ENCODE results near the gene RCC1. TPM values are rescaled to one million over a fixed set of nuclear protein-coding genes. Genes with fewer than 3 reads are reported as not detected.

RCC1 gene
- total RNA-seq, 1 experiment from 2014 or later: 61.2 TPM

GRCh38 chr1:28580722-28581530 lies 75.1 kb downstream of the RCC1 start:
- ATAC-seq: peak; percentile 1; the same call in 1 of the 2 replicates
- Histone ChIP-seq H3K4me3 (ENCODE audit: low read depth in 2 of 2, low read length in 2 of 2) (peak overlapping the region; percentile 89 to 90), H3K36me3 (ENCODE audit: control insufficient read depth, insufficient read depth, low read length) (peaks cover 15% of the 10 kb centered on the region), H3K27me3 (ENCODE audit: control insufficient read depth, insufficient read depth, low read length) (no peaks in the 10 kb centered on the region), H3K27ac (ENCODE audit: low read length) (peak overlapping the region; percentile 93), H3K9me3 (ENCODE audit: control insufficient read depth, insufficient read depth, low read depth, low read length) (no peaks in the 10 kb centered on the region), H3K4me1 (ENCODE audit: control insufficient read depth, insufficient read depth, low read length) (peaks cover 4% of the 10 kb centered on the region)
- ChIA-PET CTCF (no interaction called here), POLR2A (interaction anchor here (0.6 to 1.2 kb wide), 7 partner anchors 12 to 366 kb away, joined by 3 to 15 read pairs (median 4); no protein-coding TSS in a partner anchor)
- BruUV-seq (replicated peaks): TSS peak; percentile 90
- TF ChIP-seq POLR2AphosphoS5 (IDR thresholded peaks at IDR 0.05; ENCODE audit: low read depth, low read length) (no peak), SIN3A (IDR thresholded peaks at IDR 0.05; ENCODE audit: borderline replicate concordance, insufficient read depth, low read depth, low read length) (no peak; the same call in 1 of the 2 replicates), REST (IDR thresholded peaks at IDR 0.05; ENCODE audit: insufficient read depth in 1 of 2, low read depth in 2 of 2, low read length in 1 of 2) (no peak), CTCF (IDR thresholded peaks at IDR 0.05) (no peak), TCF7L2 (IDR thresholded peaks at IDR 0.05; ENCODE audit: low read depth, low read length) (no peak)
- in situ Hi-C loops (cut with HindIII; ENCODE audit: low pct_unique_long_range_greater_than_20kb, low sequenced_read_pairs) (no loop called here), intact Hi-C loops (cut with micrococcal nuclease; ENCODE audit: unreplicated experiment) (no loop called here)
- no peak for DNase-seq (ENCODE audit: low read depth, low spot score)

DNA sequence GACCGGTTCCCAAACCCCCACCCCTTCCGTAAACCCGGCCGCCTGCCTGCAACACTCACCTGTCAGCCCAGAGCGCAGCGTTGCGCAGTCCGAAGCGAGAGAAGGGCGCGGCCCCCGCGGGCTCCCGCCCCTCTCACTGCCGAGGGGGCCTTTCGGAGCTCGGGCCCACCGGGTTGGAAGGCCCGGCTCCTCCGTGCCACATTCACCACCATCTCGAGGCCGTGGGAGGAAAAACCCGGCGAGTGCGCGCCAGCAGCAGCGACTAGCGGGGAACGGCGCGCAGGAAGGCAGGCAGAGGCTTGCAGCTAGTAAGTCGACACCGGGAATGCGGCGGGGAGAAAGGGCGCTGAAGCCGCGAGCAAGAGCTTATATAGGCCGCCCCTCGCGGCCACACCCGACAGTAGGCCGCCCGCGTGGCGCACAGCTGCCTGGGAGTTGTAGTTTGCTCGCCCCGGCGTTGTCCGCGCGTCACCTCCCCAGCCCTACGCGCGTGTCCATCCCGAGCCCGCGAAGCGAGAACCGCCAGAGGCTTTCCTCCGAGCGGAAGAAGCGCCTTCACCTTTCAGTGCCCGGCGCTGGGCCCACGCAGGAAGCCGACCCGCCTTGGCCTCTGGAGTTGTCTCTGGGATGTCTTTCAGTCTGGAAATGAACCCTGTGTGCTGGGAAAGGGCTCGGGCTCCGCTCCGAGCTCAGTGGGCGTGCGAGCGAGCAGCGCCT lies 75.8 kb downstream of the RCC1 start:
- peak overlapping the region; percentile 93 for H3K27ac ChIP-seq (ENCODE audit: low read length)
- POLR2A ChIA-PET: interaction anchor here (0.5 to 1.2 kb wide), 12 partner anchors 9 to 579 kb away, joined by 3 to 11 read pairs (median 6); no protein-coding TSS in a partner anchor
- BruUV-seq (replicated peaks): no TSS peak

More for the DNA sequence above, 75.8 kb downstream of the RCC1 start:
- Histone ChIP-seq H3K9me3 (ENCODE audit: control insufficient read depth, insufficient read depth, low read depth, low read length) (no peaks in the 10 kb centered on the region), H3K27me3 (ENCODE audit: control insufficient read depth, insufficient read depth, low read length) (no peaks in the 10 kb centered on the region), H3K36me3 (ENCODE audit: control insufficient read depth, insufficient read depth, low read length) (peaks cover 15% of the 10 kb centered on the region), H3K4me1 (ENCODE audit: control insufficient read depth, insufficient read depth, low read length) (peaks cover 4% of the 10 kb centered on the region), H3K4me3 (ENCODE audit: low read depth in 2 of 2, low read length in 2 of 2) (peak overlapping the region; percentile 89 to 90)
- DNase-seq (ENCODE audit: low read depth, low spot score) (peak; percentile 85), ATAC-seq (peak; percentile 95)
- CTCF ChIA-PET: interaction anchor here (0.6 to 0.8 kb wide), 2 partner anchors 21 to 467 kb away, joined by 3 read pairs; no protein-coding TSS in a partner anchor
- in situ Hi-C loops (cut with HindIII; ENCODE audit: low pct_unique_long_range_greater_than_20kb, low sequenced_read_pairs) (no loop called here), intact Hi-C loops (cut with micrococcal nuclease; ENCODE audit: unreplicated experiment) (no loop called here)
- TF ChIP-seq REST (IDR thresholded peaks at IDR 0.05; ENCODE audit: insufficient read depth in 1 of 2, low read depth in 2 of 2, low read length in 1 of 2) (peak in 1 of 2 experiments; percentile 72; a peak in 1 of 4 replicates), TCF7L2 (IDR thresholded peaks at IDR 0.05; ENCODE audit: low read depth, low read length) (no peak), SIN3A (IDR thresholded peaks at IDR 0.05; ENCODE audit: borderline replicate concordance, insufficient read depth, low read depth, low read length) (peak; percentile 99; the same call in 1 of the 2 replicates), POLR2AphosphoS5 (IDR thresholded peaks at IDR 0.05; ENCODE audit: low read depth, low read length) (peak; percentile 100)

All from Panc1 (cell line).